Neutrophil (primary cell): ENCODE results near the gene PARD3.

ENCODE experiments used
- H3K27ac ChIP-seq: fragments of 200-600 bp; sonication (generic); 2 replicates; pipeline ENCODE4 v1.5.1; 2016; ENCODE audit warnings: mild to moderate bottlenecking, moderate library complexity
- H3K27me3 ChIP-seq: fragments of 200-600 bp; sonication (generic); 2 replicates; pipeline ENCODE4 v1.6.0; 2016; ENCODE audit warnings: mild to moderate bottlenecking
- H3K36me3 ChIP-seq: fragments of 200-600 bp; sonication (generic); 2 replicates; pipeline ENCODE4 v1.5.1; 2017
- H3K4me1 ChIP-seq, 2 experiments: fragments of 200-600 bp in 1 of 2; sonication (generic) in 1 of 2; 1 replicate in 1 of 2; 2 replicates in 1 of 2; pipeline versions ENCODE4 v1.5.1 to v1.6.1; 2013 to 2016; ENCODE audit warnings: low read depth in 1 of 2, low read length in 1 of 2, mild to moderate bottlenecking in 1 of 2, moderate library complexity in 1 of 2; ENCODE audit not compliant: control insufficient read depth in 1 of 2, insufficient read depth in 1 of 2
- H3K4me3 ChIP-seq, 2 experiments: fragments of 200-600 bp in 1 of 2; sonication (generic) in 1 of 2; 1 replicate in 1 of 2; 2 replicates in 1 of 2; pipeline ENCODE4 v1.5.1; 2013 to 2016; ENCODE audit warnings: low read depth in 1 of 2, low read length in 1 of 2, mild to moderate bottlenecking in 1 of 2, moderate library complexity in 1 of 2
- H3K9me3 ChIP-seq: fragments of 200-600 bp; sonication (generic); 2 replicates; pipeline ENCODE4 v1.5.1; 2016
- TF ChIP-seq, protein P1 (sequence below): fragments of 200-600 bp; sonication (generic); IDR thresholded peaks from 2 replicates; pipeline ENCODE4 v1.5.1; 2016; ENCODE audit warnings: antibody characterized with exemption

Gene PARD3

DNA sequence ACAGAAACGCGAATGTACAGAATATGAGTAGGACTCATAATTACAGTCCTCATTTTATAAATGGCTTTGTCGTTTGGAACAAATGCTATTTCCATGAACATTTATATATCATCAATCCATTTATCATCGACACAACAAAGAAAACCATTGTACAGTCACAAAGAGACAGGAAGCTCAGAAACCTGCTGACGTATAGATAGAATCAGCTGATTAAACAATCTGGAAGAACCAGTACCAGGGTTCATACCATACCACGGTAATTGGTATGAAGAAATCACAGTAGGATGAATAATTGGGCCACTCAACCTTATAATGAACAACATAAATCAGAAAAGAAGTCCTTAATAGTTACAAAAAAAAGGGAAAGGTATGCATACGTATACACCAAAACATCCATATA, 295.0 kb downstream of the PARD3 start:
- Histone ChIP-seq H3K27ac (no peak overlapping the region), H3K4me1 (no peaks in the 10 kb centered on the region), H3K36me3 (no peaks in the 10 kb centered on the region), H3K9me3 (no peaks in the 10 kb centered on the region), H3K4me3 (no peak overlapping the region), H3K27me3 (no peaks in the 10 kb centered on the region)
- TF ChIP-seq, protein P1, sequence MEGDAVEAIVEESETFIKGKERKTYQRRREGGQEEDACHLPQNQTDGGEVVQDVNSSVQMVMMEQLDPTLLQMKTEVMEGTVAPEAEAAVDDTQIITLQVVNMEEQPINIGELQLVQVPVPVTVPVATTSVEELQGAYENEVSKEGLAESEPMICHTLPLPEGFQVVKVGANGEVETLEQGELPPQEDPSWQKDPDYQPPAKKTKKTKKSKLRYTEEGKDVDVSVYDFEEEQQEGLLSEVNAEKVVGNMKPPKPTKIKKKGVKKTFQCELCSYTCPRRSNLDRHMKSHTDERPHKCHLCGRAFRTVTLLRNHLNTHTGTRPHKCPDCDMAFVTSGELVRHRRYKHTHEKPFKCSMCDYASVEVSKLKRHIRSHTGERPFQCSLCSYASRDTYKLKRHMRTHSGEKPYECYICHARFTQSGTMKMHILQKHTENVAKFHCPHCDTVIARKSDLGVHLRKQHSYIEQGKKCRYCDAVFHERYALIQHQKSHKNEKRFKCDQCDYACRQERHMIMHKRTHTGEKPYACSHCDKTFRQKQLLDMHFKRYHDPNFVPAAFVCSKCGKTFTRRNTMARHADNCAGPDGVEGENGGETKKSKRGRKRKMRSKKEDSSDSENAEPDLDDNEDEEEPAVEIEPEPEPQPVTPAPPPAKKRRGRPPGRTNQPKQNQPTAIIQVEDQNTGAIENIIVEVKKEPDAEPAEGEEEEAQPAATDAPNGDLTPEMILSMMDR, result no peak

DNA sequence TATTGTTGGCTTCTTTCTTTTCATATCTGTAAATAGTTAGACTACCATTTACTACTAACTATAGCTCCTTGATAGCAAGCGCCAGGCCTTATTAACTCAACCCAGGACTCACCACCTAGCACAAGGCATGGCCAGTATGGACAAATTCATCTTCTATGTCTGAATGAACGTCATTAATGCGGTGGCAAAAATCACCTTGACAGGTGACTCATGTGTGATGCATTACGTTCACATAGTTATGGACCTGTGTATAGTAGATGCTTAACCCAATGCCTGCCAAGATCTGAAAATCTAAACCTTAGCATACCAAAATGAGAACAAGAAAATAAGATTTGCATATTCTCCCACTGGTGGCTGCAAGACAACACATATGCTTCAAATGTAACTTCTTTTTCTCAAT, 300.8 kb downstream of the PARD3 start:
- Histone ChIP-seq H3K9me3 (no peaks in the 10 kb centered on the region), H3K27ac (no peak overlapping the region), H3K27me3 (no peaks in the 10 kb centered on the region), H3K4me1 (no peaks in the 10 kb centered on the region), H3K4me3 (no peak overlapping the region), H3K36me3 (no peaks in the 10 kb centered on the region)
- TF ChIP-seq, protein P1, result no peak

DNA sequence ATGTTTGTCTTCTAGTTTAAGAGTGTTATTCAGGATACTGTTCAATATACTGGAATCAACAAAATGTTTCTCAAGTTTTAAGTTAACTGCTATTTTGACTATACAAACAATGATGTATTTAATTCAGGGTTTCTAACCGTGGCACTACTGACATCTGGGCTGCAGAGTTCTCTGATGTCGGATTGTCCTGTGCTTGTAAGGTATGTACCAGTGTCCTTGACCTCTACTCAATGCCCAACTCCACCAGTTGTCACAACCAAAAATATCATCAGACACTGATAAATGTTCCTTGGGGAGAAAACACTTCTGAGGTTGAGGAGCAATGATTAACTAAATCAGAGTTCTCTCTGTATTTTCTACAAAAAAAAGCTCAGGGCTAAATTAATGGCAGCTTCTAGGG, 301.5 kb downstream of the PARD3 start:
- H3K4me1 ChIP-seq, result no peaks in the 10 kb centered on the region
- H3K27ac ChIP-seq, result no peak overlapping the region
- H3K27me3 ChIP-seq, result no peaks in the 10 kb centered on the region
- H3K36me3 ChIP-seq, result no peaks in the 10 kb centered on the region
- H3K4me3 ChIP-seq, result no peak overlapping the region
- H3K9me3 ChIP-seq, result no peaks in the 10 kb centered on the region
- TF ChIP-seq, protein P1, result no peak

DNA sequence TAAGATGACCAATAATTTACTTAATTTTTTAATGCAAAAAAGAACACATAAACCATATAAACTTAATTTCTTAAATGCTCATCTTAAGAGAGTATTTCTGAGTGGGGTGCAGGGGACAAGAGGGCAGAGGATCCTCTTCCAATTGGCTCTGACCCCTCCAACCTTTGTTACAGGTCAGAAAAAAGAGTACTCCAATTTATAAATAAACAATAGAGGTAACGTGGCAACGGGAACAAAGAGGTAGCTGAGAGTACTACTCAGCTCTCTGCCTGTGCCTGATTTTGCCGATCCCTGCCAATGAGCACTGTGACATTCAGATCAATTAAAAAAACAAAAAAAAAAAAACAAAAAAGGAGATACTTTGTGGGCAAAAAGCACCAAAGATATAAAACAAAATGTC, 307.9 kb downstream of the PARD3 start:
- Histone ChIP-seq H3K4me3 (no peak overlapping the region), H3K27me3 (no peaks in the 10 kb centered on the region), H3K27ac (no peak overlapping the region), H3K4me1 (no peaks in the 10 kb centered on the region), H3K9me3 (no peaks in the 10 kb centered on the region), H3K36me3 (no peaks in the 10 kb centered on the region)
- TF ChIP-seq, protein P1, result no peak

DNA sequence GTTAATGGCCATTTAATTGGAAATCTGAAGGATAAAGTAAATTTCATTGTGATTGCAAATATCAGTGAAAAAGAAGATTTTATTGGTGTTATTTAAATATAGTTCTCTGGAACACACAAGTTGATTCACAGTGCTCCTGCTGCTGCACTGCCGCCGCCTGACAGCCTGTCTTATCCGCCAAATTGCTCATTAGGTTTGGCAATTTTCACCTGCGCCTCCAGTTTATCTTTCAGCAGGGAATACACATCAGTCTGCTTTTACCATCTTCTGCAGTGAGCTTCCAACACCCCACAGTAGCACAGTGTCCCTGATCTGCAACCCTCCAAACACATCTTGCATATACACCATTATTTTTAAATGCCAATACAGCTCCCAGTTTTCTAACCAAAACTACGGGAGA, 308.3 kb downstream of the PARD3 start:
- H3K4me1 ChIP-seq, result no peaks in the 10 kb centered on the region
- H3K9me3 ChIP-seq, result no peaks in the 10 kb centered on the region
- H3K36me3 ChIP-seq, result no peaks in the 10 kb centered on the region
- no peak overlapping the region for H3K4me3 ChIP-seq
- no peaks in the 10 kb centered on the region for H3K27me3 ChIP-seq
- TF ChIP-seq, protein P1, result no peak
- no peak overlapping the region for H3K27ac ChIP-seq

DNA sequence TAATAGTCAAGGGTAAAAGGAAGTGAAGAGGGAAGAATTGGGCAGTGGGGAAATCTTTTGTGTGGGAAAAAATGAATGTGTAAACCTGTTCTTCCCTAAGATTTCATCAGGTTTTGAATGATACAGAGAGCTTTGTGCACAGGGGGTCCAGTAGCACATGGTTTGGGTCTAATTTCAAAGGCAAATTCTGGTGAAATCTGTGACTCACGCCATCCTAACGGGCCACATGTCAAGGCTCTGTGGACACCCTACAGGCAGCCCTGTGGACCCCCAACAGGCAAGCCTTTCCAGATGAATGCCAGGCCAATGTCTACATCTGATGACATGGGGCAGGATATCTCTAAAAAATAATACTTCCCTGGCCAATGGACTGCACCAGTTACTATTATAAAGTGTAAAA, 309.8 kb downstream of the PARD3 start:
- Histone ChIP-seq H3K36me3 (no peaks in the 10 kb centered on the region), H3K27ac (no peak overlapping the region), H3K27me3 (no peaks in the 10 kb centered on the region), H3K4me3 (no peak overlapping the region), H3K4me1 (no peaks in the 10 kb centered on the region), H3K9me3 (no peaks in the 10 kb centered on the region)
- TF ChIP-seq, protein P1, result no peak
